ENCODE data around the gene TIMM50. TPM values are rescaled to one million over a fixed set of nuclear protein-coding genes. Genes with fewer than 3 reads are reported as not detected.

Gene TIMM50
- total RNA-seq, 1 donor from 2014 or later, result 65.3 TPM

- Histone ChIP-seq H3K4me3 (no peak overlapping the region), H3K27me3 (no peaks in the 10 kb centered on the region), H3K27ac (no peak overlapping the region), H3K9me3 (no peaks in the 10 kb centered on the region), H3K36me3 (peaks cover 0 to 76% of the 10 kb centered on the region in 2 donors), H3K4me1 (no peaks in the 10 kb centered on the region)
- TF ChIP-seq POLR2A (IDR thresholded peaks at IDR 0.05) (no peak), POLR2AphosphoS5 (IDR thresholded peaks at IDR 0.05; ENCODE audit: insufficient read depth in 1 of 2, low read depth in 1 of 2) (no peak)
- TF ChIP-seq, protein P1, sequence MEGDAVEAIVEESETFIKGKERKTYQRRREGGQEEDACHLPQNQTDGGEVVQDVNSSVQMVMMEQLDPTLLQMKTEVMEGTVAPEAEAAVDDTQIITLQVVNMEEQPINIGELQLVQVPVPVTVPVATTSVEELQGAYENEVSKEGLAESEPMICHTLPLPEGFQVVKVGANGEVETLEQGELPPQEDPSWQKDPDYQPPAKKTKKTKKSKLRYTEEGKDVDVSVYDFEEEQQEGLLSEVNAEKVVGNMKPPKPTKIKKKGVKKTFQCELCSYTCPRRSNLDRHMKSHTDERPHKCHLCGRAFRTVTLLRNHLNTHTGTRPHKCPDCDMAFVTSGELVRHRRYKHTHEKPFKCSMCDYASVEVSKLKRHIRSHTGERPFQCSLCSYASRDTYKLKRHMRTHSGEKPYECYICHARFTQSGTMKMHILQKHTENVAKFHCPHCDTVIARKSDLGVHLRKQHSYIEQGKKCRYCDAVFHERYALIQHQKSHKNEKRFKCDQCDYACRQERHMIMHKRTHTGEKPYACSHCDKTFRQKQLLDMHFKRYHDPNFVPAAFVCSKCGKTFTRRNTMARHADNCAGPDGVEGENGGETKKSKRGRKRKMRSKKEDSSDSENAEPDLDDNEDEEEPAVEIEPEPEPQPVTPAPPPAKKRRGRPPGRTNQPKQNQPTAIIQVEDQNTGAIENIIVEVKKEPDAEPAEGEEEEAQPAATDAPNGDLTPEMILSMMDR (IDR thresholded peaks at IDR 0.05), result no peak
- intact Hi-C loops (cut with DNase I), result no loop called here
- DNase-seq (ENCODE audit: extremely low spot score in 2 of 2), result no peak
Observed at GRCh38 chr19:39463403-39463802, 17.2 kb upstream of the TIMM50 start.

GRCh38 chr19:39465956-39466747, 14.5 kb upstream of the TIMM50 start:
- intact Hi-C loops (cut with DNase I), result no loop called here
- Histone ChIP-seq H3K27me3 (no peaks in the 10 kb centered on the region), H3K27ac (no peak overlapping the region), H3K4me1 (no peaks in the 10 kb centered on the region), H3K36me3 (peaks cover 0 to 76% of the 10 kb centered on the region in 2 donors), H3K9me3 (no peaks in the 10 kb centered on the region), H3K4me3 (no peak overlapping the region)
- TF ChIP-seq POLR2AphosphoS5 (IDR thresholded peaks at IDR 0.05; ENCODE audit: insufficient read depth in 1 of 2, low read depth in 1 of 2) (no peak), POLR2A (IDR thresholded peaks at IDR 0.05) (no peak)
- TF ChIP-seq, protein P1 (IDR thresholded peaks at IDR 0.05), result no peak
- DNase-seq (ENCODE audit: extremely low spot score in 2 of 2), result no peak

DNA sequence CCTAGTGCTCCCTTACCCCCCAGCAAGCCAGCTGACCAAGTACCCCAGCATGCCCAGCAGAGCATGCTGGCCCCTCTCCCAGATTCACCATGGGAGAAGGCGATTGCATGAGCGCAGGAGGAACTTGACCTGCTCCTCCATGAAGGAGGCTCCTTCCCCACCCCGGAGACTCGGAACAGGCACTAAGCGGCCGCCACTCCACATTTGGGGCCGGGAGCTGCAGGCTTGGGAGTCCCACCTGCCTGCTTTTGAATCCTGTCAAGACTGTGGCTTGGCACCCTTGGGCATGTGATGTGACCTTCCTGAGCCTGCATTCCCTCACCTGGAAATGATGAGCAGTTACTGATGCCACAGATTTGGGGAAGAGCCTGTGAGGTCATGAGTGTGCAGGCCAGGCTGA, 12.7 kb upstream of the TIMM50 start:
- no peak for DNase-seq (ENCODE audit: extremely low spot score in 2 of 2)
- H3K36me3 ChIP-seq, result peaks cover 4 to 91% of the 10 kb centered on the region in 2 donors
- H3K9me3 ChIP-seq, result no peaks in the 10 kb centered on the region
- no peaks in the 10 kb centered on the region for H3K27me3 ChIP-seq
- H3K4me3 ChIP-seq, result no peak overlapping the region
- H3K4me1 ChIP-seq, result no peaks in the 10 kb centered on the region
- intact Hi-C loops (cut with DNase I), result no loop called here
- no peak overlapping the region for H3K27ac ChIP-seq
- TF ChIP-seq, protein P1 (IDR thresholded peaks at IDR 0.05), result no peak
- TF ChIP-seq POLR2AphosphoS5 (IDR thresholded peaks at IDR 0.05; ENCODE audit: insufficient read depth in 1 of 2, low read depth in 1 of 2), result no peak
- no peak for TF ChIP-seq POLR2A (IDR thresholded peaks at IDR 0.05)

- Histone ChIP-seq H3K4me1 (no peaks in the 10 kb centered on the region), H3K27me3 (no peaks in the 10 kb centered on the region), H3K36me3 (peaks cover 4 to 98% of the 10 kb centered on the region in 2 donors), H3K9me3 (no peaks in the 10 kb centered on the region), H3K4me3 (no peak overlapping the region), H3K27ac (no peak overlapping the region)
- intact Hi-C loops (cut with DNase I), result no loop called here
- no peak for DNase-seq (ENCODE audit: extremely low spot score in 2 of 2)
- TF ChIP-seq POLR2AphosphoS5 (IDR thresholded peaks at IDR 0.05; ENCODE audit: insufficient read depth in 1 of 2, low read depth in 1 of 2) (no peak), POLR2A (IDR thresholded peaks at IDR 0.05) (no peak)
- TF ChIP-seq, protein P1 (IDR thresholded peaks at IDR 0.05), result no peak
Observed at GRCh38 chr19:39469036-39469435, 11.6 kb upstream of the TIMM50 start.

DNA sequence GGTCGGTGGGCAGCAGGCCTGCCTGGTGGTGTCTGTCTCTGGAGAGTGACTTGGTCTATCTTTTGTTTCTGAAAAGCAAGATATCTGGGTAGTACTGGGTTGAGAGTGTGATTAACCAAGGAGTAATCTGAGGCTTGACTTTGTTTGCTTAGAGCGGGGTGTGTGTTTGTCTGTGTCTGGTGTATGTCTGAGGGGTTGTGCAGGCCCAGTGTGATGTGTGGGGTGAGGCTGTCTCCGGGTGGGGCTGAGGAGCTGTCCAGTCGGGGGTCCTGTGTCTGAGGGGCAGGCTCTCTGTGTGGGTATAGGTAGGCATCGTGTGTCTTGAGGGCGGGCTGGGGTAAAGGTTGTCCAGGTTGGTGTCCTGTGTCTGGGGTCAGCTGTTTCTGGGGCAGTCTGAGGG, 11.1 kb upstream of the TIMM50 start:
- TF ChIP-seq, protein P1 (IDR thresholded peaks at IDR 0.05), result no peak
- TF ChIP-seq POLR2A (IDR thresholded peaks at IDR 0.05), result no peak
- TF ChIP-seq POLR2AphosphoS5 (IDR thresholded peaks at IDR 0.05; ENCODE audit: insufficient read depth in 1 of 2, low read depth in 1 of 2), result no peak
- Histone ChIP-seq H3K27ac (no peak overlapping the region), H3K4me1 (no peaks in the 10 kb centered on the region), H3K4me3 (no peak overlapping the region), H3K9me3 (no peaks in the 10 kb centered on the region), H3K27me3 (no peaks in the 10 kb centered on the region), H3K36me3 (peaks cover 4 to 98% of the 10 kb centered on the region in 2 donors)
- no peak for DNase-seq (ENCODE audit: extremely low spot score in 2 of 2)
- intact Hi-C loops (cut with DNase I), result no loop called here

Measured in vagina (tissue), 2 donors.